Mucosa of gallbladder (tissue), 1 donor: ENCODE measurements around the gene HAUS1. TPM values are rescaled to one million over a fixed set of nuclear protein-coding genes. Genes with fewer than 3 reads are reported as not detected.
"Not testable (repeated sequence)": the region's sequence is repeated elsewhere in the genome, so short reads cannot be mapped to it uniquely, and the experiment has no call there.

ENCODE experiments used
- DNase-seq: peaks from one replicate; pipeline ENCODE4 v3.0.0-alpha.2; 2020; ENCODE audit warnings: low spot score
- total RNA-seq: library from RNA; stranded (reverse); gene quantifications from one replicate; pipeline ENCODE4 v1.2.1, GENCODE V29; 2021
- donor health status: DM: no; HTN: no; CAD: no.

The HAUS1 gene
- total RNA-seq, 1 donor from 2014 or later, result 14.4 TPM

GRCh38 chr18:46088501-46088900, 15.7 kb upstream of the HAUS1 start:
- DNase-seq, result not testable (repeated sequence)

- no peak for DNase-seq
These were observed 8.7 kb upstream of the HAUS1 start for GRCh38 chr18:46095532-46095931.

- DNase-seq, result no peak
These were observed 7.4 kb upstream of the HAUS1 start for GRCh38 chr18:46096651-46097300.

GRCh38 chr18:46097431-46097800, 6.8 kb upstream of the HAUS1 start:
- DNase-seq, result no peak

GRCh38 chr18:46097801-46098615, 6.2 kb upstream of the HAUS1 start, which contains the start of gene ATP5F1A:
ATP5F1A (minus strand) TSS chr18:46098296; CDS start chr18:46098231, 65 bp downstream.
- peak; percentile 90 for DNase-seq

GRCh38 chr18:46098616-46098933, 5.6 kb upstream of the HAUS1 start:
- no peak for DNase-seq

GRCh38 chr18:46099463-46099862, 4.7 kb upstream of the HAUS1 start:
- DNase-seq, result no peak

- DNase-seq, result no peak
These were observed 5.2 kb downstream of the HAUS1 start for GRCh38 chr18:46109386-46109785.

GRCh38 chr18:46110406-46110805, 6.2 kb downstream of the HAUS1 start:
- no peak for DNase-seq

- no peak for DNase-seq
These were observed 9.6 kb downstream of the HAUS1 start for GRCh38 chr18:46113751-46114150.

GRCh38 chr18:46126625-46127024, 22.4 kb downstream of the HAUS1 start:
- DNase-seq, result not testable (repeated sequence)

- DNase-seq, result no peak
These were observed 25.9 kb downstream of the HAUS1 start for GRCh38 chr18:46130061-46130460.

GRCh38 chr18:46130549-46130948, 26.4 kb downstream of the HAUS1 start:
- DNase-seq, result not testable (repeated sequence)

GRCh38 chr18:46133534-46133933, 29.3 kb downstream of the HAUS1 start:
- DNase-seq, result no peak

GRCh38 chr18:46134920-46135675, 30.9 kb downstream of the HAUS1 start:
- DNase-seq, result no peak

- DNase-seq, result no peak
These were observed 36.0 kb downstream of the HAUS1 start for GRCh38 chr18:46140173-46140572.

- no peak for DNase-seq
These were observed 37.0 kb downstream of the HAUS1 start for GRCh38 chr18:46141199-46141598.

- DNase-seq, result peak; percentile 29
These were observed 44.6 kb downstream of the HAUS1 start for GRCh38 chr18:46148810-46149209.

- no peak for DNase-seq
These were observed 48.2 kb downstream of the HAUS1 start for GRCh38 chr18:46152436-46152807.

GRCh38 chr18:46152808-46153617, 48.8 kb downstream of the HAUS1 start:
- no peak for DNase-seq

- no peak for DNase-seq
These were observed 51.5 kb downstream of the HAUS1 start for GRCh38 chr18:46155641-46156051.
